ENCODE results near the gene ANKRD13B.

Gene ANKRD13B

GRCh38 chr17:29583324-29584248 lies 9.3 kb upstream of the ANKRD13B start:
- no peak for DNase-seq

- DNase-seq = no peak
These were observed 8.4 kb upstream of the ANKRD13B start for GRCh38 chr17:29584452-29585079.

GRCh38 chr17:29585080-29585751 lies 7.7 kb upstream of the ANKRD13B start:
- DNase-seq = no peak

- no peak for DNase-seq
These were observed 6.1 kb upstream of the ANKRD13B start for GRCh38 chr17:29586676-29587469.

- no peak for DNase-seq
These were observed 5.3 kb upstream of the ANKRD13B start for GRCh38 chr17:29587591-29587990.

- no peak for DNase-seq
These were observed 4.8 kb upstream of the ANKRD13B start for GRCh38 chr17:29588017-29588561.

- no peak for DNase-seq
These were observed 4.1 kb upstream of the ANKRD13B start for GRCh38 chr17:29588562-29589411.

- peak; percentile 26 to 75 for DNase-seq
These were observed 3.2 kb upstream of the ANKRD13B start, which contains the start of gene GIT1 for GRCh38 chr17:29589524-29590410. Gene GIT1, minus strand, starts transcription at chr17:29589648. Its CDS starts 270 bp downstream, at chr17:29589378.

GRCh38 chr17:29590411-29591145 lies 2.4 kb upstream of the ANKRD13B start:
- DNase-seq = no peak

- no peak for DNase-seq
These were observed 1.7 kb upstream of the ANKRD13B start for GRCh38 chr17:29591146-29591736.

- peak; percentile 77 to 82 for DNase-seq
These were observed 959 bp upstream of the ANKRD13B start for GRCh38 chr17:29591737-29592608.

GRCh38 chr17:29593591-29594518 lies 923 bp downstream of the ANKRD13B start:
- DNase-seq = no peak

- no peak for DNase-seq
These were observed 1.7 kb downstream of the ANKRD13B start for GRCh38 chr17:29594519-29595090.

- no peak for DNase-seq
These were observed 2.4 kb downstream of the ANKRD13B start for GRCh38 chr17:29595107-29595942.

GRCh38 chr17:29595943-29596774 lies 3.2 kb downstream of the ANKRD13B start:
- DNase-seq = no peak

Measured in NCI-H187 (cell line).